Hepatocyte (in vitro differentiated cells): Measurements from ENCODE around the gene CYLD. TPM values are rescaled to one million over a fixed set of nuclear protein-coding genes. Genes with fewer than 3 reads are reported as not detected.
A peak's percentile ranks its signal among the peaks of the same experiment; 100 is the strongest.

Experiments
- DNase-seq: peaks from one replicate; pipeline ENCODE4 v3.0.0-alpha.2; 2016; ENCODE audit warnings: low spot score
- H2AFZ ChIP-seq: fragments of 200-600 bp; sonication (generic); 2 replicates; pipeline ENCODE4 v1.6.0; 2016; ENCODE audit warnings: antibody characterized with exemption, mild to moderate bottlenecking
- H3K27ac ChIP-seq: fragments of 200-600 bp; sonication (generic); 2 replicates; pipeline ENCODE4 v1.5.1; 2016; ENCODE audit warnings: mild to moderate bottlenecking
- H3K27me3 ChIP-seq: fragments of 200-600 bp; sonication (generic); 2 replicates; pipeline ENCODE4 v1.6.1; 2016
- H3K36me3 ChIP-seq: fragments of 200-600 bp; sonication (generic); replicated peaks from 2 replicates; pipeline ENCODE4 v1.5.1; 2016; ENCODE audit warnings: low read depth; ENCODE audit not compliant: insufficient read depth
- H3K4me1 ChIP-seq: fragments of 200-600 bp; sonication (generic); 2 replicates; pipeline ENCODE4 v1.5.1; 2016; ENCODE audit warnings: mild to moderate bottlenecking, moderate library complexity; ENCODE audit not compliant: insufficient read depth
- H3K4me2 ChIP-seq: fragments of 200-600 bp; sonication (generic); 2 replicates; pipeline ENCODE4 v1.6.0; 2016
- H3K4me3 ChIP-seq: fragments of 200-600 bp; sonication (generic); 2 replicates; pipeline ENCODE4 v1.5.1; 2016; ENCODE audit warnings: mild to moderate bottlenecking
- H3K79me2 ChIP-seq: fragments of 200-600 bp; sonication (generic); 2 replicates; pipeline ENCODE4 v1.6.0; 2017; ENCODE audit warnings: mild to moderate bottlenecking
- H3K9me2 ChIP-seq: fragments of 200-600 bp; sonication (generic); replicated peaks from 2 replicates; pipeline ENCODE4 v1.6.0; 2017; ENCODE audit warnings: mild to moderate bottlenecking; ENCODE audit not compliant: insufficient read depth
- H3K9me3 ChIP-seq: fragments of 200-600 bp; sonication (generic); 2 replicates; pipeline ENCODE4 v1.5.1; 2016; ENCODE audit warnings: low read depth, mild to moderate bottlenecking
- H4K20me1 ChIP-seq: fragments of 200-600 bp; sonication (generic); 2 replicates; pipeline ENCODE4 v1.6.0; 2016; ENCODE audit warnings: mild to moderate bottlenecking; ENCODE audit not compliant: insufficient read depth, poor library complexity, severe bottlenecking
- EZH2 ChIP-seq: fragments of 200-600 bp; sonication (generic); IDR thresholded peaks from 2 replicates; pipeline ENCODE4 v1.6.1; 2016; ENCODE audit warnings: antibody characterized with exemption, mild to moderate bottlenecking, borderline replicate concordance
- EZH2phosphoT487 ChIP-seq: fragments of 200-600 bp; sonication (generic); IDR thresholded peaks from one replicate; pipeline ENCODE4 v1.6.1; 2018; ENCODE audit warnings: antibody characterized with exemption, mild to moderate bottlenecking, low read depth, moderate library complexity; ENCODE audit not compliant: unreplicated experiment, severe bottlenecking
- WGBS: methylation state at CpG from one replicate; pipeline ENCODE4 v1.1.6; 2016; ENCODE audit warnings: low lambda C conversion rate; ENCODE audit errors: missing lambda C conversion rate; 5-methylcytosine and 5-hydroxymethylcytosine counted together
- polyA plus RNA-seq: library from polyadenylated mRNA; unstranded; fragments of >200 nt; fragmentation: Nextera tagmentation; extraction: Ambion mirVana; gene quantifications from 2 replicates; pipeline ENCODE4 v1.2.1, GENCODE V29; 2016
- total RNA-seq: library from RNA; depleted of rRNA; stranded (reverse); fragments of >200 nt; gene quantifications from 2 replicates; pipeline ENCODE4 v1.2.3, GENCODE V29; 2014
- TF ChIP-seq, protein P1 (sequence below): fragments of 200-600 bp; sonication (generic); IDR thresholded peaks from 2 replicates; pipeline ENCODE4 v1.5.1; 2016; ENCODE audit warnings: antibody characterized with exemption, mild to moderate bottlenecking; ENCODE audit not compliant: poor library complexity

CYLD gene
- total and polyA plus RNA-seq, 2 experiments from 2014 or later = 9.9 to 17.8 TPM

- Histone ChIP-seq H3K27ac (peak overlapping the region; percentile 30), H3K4me1 (no peaks in the 10 kb centered on the region), H3K79me2 (no peaks in the 10 kb centered on the region), H3K27me3 (no peaks in the 10 kb centered on the region), H3K4me2 (no peak overlapping the region), H3K36me3 (no peaks in the 10 kb centered on the region), H3K9me3 (no peaks in the 10 kb centered on the region), H4K20me1 (no peaks in the 10 kb centered on the region), H3K9me2 (no peaks in the 10 kb centered on the region), H3K4me3 (no peak overlapping the region), H2AFZ (no peak overlapping the region)
- TF ChIP-seq EZH2phosphoT487 = no peak
- no peak for TF ChIP-seq EZH2
- TF ChIP-seq, protein P1, sequence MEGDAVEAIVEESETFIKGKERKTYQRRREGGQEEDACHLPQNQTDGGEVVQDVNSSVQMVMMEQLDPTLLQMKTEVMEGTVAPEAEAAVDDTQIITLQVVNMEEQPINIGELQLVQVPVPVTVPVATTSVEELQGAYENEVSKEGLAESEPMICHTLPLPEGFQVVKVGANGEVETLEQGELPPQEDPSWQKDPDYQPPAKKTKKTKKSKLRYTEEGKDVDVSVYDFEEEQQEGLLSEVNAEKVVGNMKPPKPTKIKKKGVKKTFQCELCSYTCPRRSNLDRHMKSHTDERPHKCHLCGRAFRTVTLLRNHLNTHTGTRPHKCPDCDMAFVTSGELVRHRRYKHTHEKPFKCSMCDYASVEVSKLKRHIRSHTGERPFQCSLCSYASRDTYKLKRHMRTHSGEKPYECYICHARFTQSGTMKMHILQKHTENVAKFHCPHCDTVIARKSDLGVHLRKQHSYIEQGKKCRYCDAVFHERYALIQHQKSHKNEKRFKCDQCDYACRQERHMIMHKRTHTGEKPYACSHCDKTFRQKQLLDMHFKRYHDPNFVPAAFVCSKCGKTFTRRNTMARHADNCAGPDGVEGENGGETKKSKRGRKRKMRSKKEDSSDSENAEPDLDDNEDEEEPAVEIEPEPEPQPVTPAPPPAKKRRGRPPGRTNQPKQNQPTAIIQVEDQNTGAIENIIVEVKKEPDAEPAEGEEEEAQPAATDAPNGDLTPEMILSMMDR = no peak
- 70% methylated on average over 5 of the region's 5 CpGs for WGBS
- DNase-seq = no peak
These were observed 36.3 kb upstream of the CYLD start for GRCh38 chr16:50705436-50706110.

DNA sequence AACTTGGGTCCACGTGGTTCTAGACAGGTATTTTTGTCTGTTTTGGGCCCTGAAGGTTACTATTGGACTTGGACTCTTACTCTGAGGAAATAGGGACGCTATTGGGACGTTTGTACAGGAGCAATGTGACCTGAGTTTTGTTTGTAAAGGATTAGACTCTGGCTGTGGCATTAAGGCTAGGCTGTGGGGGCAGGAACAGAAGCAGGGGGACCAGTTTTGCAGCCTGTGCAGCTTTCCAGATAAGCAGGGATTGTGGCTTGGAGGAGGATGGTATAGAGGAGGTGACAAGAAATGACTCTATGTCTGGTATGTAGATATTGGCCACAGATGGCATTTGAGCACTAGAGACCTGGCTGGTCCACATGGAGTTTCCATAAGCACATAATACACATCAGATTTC lies 35.6 kb upstream of the CYLD start:
- Histone ChIP-seq H3K27ac (peak overlapping the region; percentile 30), H3K27me3 (no peaks in the 10 kb centered on the region), H3K4me2 (no peak overlapping the region), H3K4me3 (no peak overlapping the region), H3K9me3 (no peaks in the 10 kb centered on the region), H3K9me2 (no peaks in the 10 kb centered on the region), H3K79me2 (no peaks in the 10 kb centered on the region), H3K4me1 (no peaks in the 10 kb centered on the region), H2AFZ (no peak overlapping the region), H3K36me3 (no peaks in the 10 kb centered on the region), H4K20me1 (no peaks in the 10 kb centered on the region)
- DNase-seq = no peak
- 50% methylated on average over 3 of the region's 3 CpGs for WGBS
- TF ChIP-seq EZH2phosphoT487 (no peak), EZH2 (no peak)
- TF ChIP-seq, protein P1 = no peak

- Histone ChIP-seq H4K20me1 (no peaks in the 10 kb centered on the region), H3K27ac (no peak overlapping the region), H3K4me2 (no peak overlapping the region), H3K9me2 (no peaks in the 10 kb centered on the region), H3K27me3 (no peaks in the 10 kb centered on the region), H3K9me3 (no peaks in the 10 kb centered on the region), H3K4me1 (peaks cover 12% of the 10 kb centered on the region), H3K36me3 (no peaks in the 10 kb centered on the region), H3K4me3 (no peak overlapping the region), H2AFZ (no peak overlapping the region), H3K79me2 (no peaks in the 10 kb centered on the region)
- DNase-seq = no peak
- 91% methylated on average over 10 of the region's 10 CpGs for WGBS
- TF ChIP-seq EZH2 = no peak
- TF ChIP-seq, protein P1 = no peak
- TF ChIP-seq EZH2phosphoT487 = no peak
These were observed 33.4 kb upstream of the CYLD start for GRCh38 chr16:50708373-50709060.
